NB4 (cell line): Measurements from ENCODE around the gene TRAPPC3L.

Source experiments
- DNase-seq: peaks from one replicate; pipeline ENCODE4 v3.0.0; 2010; ENCODE audit warnings: low read depth
- H3K4me3 ChIP-seq: one replicate; pipeline ENCODE4 v1.5.1; 2011; ENCODE audit warnings: mild to moderate bottlenecking, low read depth, low read length, moderate library complexity
- MYC ChIP-seq: IDR thresholded peaks from 2 replicates; pipeline ENCODE4 v1.6.1; 2011; ENCODE audit warnings: low read depth, low read length
- POLR2A ChIP-seq: IDR thresholded peaks from 2 replicates; pipeline ENCODE4 v1.6.1; 2011; ENCODE audit warnings: mild to moderate bottlenecking; ENCODE audit not compliant: insufficient read length; ENCODE audit errors: extremely low read depth
- TF ChIP-seq, protein P1 (sequence below): IDR thresholded peaks from one replicate; pipeline ENCODE4 v1.5.1; 2012; ENCODE audit warnings: low read depth, low read length
- TF ChIP-seq, protein P2 (sequence below): IDR thresholded peaks from 2 replicates; pipeline ENCODE4 v1.6.1; 2011; ENCODE audit warnings: low read depth, low read length

Gene TRAPPC3L

DNA sequence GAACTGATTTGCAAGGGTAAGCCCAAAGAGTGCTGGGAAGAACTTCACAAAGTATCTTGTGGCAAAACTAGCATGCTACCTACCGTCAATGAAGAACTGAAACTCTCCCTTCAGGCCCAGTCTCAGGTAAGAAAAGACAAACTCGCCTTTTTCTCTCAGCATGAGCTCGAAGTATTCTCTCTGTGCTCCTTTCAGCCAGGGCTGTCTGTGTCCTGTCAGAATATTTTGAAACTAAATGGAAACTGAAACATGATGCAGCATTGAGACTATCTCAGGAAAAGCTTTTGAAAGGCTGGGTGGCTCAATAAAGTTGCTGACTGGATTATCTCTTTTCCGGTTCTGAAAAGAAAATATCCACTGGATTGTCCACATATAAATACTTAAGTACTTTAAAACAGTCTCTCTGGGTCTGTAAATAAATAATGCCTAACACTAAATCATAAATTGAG, 33.3 kb downstream of the TRAPPC3L start:
- H3K4me3 ChIP-seq: no peak overlapping the region
- no peak for DNase-seq
- TF ChIP-seq MYC: no peak
- TF ChIP-seq, protein P1, sequence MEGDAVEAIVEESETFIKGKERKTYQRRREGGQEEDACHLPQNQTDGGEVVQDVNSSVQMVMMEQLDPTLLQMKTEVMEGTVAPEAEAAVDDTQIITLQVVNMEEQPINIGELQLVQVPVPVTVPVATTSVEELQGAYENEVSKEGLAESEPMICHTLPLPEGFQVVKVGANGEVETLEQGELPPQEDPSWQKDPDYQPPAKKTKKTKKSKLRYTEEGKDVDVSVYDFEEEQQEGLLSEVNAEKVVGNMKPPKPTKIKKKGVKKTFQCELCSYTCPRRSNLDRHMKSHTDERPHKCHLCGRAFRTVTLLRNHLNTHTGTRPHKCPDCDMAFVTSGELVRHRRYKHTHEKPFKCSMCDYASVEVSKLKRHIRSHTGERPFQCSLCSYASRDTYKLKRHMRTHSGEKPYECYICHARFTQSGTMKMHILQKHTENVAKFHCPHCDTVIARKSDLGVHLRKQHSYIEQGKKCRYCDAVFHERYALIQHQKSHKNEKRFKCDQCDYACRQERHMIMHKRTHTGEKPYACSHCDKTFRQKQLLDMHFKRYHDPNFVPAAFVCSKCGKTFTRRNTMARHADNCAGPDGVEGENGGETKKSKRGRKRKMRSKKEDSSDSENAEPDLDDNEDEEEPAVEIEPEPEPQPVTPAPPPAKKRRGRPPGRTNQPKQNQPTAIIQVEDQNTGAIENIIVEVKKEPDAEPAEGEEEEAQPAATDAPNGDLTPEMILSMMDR: no peak
- TF ChIP-seq, protein P2, sequence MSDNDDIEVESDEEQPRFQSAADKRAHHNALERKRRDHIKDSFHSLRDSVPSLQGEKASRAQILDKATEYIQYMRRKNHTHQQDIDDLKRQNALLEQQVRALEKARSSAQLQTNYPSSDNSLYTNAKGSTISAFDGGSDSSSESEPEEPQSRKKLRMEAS: no peak

DNA sequence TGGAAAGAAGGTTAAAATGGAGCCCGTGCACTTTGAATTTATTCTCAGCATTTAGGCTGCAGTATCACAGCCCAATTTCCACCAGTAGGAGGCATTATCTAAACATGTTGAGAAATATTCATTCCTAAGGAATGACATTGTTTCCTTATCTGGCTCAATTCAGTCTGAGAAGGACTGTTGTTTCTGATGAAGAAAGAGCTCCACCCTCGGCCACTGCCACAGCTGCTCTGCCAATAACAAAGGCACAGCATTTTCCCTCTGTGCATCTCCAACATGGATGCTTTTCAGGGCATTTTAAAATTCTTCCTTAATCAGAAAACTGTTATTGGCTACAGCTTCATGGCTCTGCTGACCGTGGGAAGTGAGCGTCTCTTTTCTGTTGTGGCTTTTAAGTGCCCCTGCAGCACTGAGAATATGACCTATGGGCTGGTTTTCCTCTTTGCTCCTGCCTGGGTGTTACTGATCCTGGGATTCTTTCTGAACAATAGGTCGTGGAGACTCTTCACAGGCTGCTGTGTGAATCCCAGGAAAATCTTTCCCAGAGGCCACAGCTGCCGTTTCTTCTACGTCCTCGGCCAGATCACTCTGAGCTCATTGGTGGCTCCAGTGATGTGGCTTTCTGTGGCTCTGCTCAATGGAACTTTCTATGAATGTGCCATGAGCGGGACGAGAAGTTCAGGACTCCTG, 33.9 kb downstream of the TRAPPC3L start, which contains the start of gene CALHM5:
Gene CALHM5 (plus strand): TSS at position 216 of the 687 bp plus-strand sequence. CDS start 58 bp downstream, at position 274.
- TF ChIP-seq, protein P2: no peak
- TF ChIP-seq, protein P1: peak; percentile 18
- DNase-seq: peak; percentile 21
- H3K4me3 ChIP-seq: no peak within 1 kb of the TSS

DNA sequence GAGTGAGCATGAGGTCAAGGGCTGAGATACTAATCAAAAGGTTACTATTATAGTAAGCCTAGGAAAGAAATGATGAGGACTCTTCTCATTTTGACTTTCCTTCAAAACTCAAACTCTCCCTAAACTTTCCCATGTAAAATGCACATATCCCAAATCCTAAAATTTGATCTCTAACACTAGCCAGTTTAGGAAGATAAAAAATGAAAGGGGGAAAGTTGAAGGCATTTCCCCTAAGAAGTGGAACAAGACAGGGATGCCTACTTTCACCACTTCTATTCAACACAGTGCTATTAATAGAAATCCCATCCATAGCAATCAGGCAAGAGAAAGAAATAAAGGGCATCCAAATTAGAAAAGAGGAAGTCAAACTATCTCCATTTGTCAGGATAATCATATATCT, 37.0 kb downstream of the TRAPPC3L start:
- DNase-seq: no peak
- TF ChIP-seq, protein P1: no peak
- TF ChIP-seq MYC: no peak
- no peak for TF ChIP-seq POLR2A
- TF ChIP-seq, protein P2: no peak
- no peak overlapping the region for H3K4me3 ChIP-seq

DNA sequence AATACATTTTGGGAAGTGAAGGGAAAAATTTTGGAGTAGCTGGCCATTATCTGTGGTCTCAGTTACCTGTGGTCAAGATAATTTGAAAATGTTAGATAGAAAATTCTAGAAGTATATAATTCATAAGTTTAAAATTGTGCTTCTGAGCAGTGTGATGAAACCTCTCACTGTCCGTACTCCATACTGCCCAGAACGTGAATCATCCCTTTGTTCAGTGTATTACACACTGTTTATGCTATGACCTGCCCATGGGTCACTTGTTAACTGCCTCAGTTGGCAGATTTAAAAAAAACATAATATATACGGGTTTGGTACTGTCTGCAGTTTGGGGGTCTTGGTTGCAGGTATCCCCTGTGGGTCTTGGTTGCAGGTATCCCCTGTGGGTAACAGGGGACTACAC, 38.2 kb downstream of the TRAPPC3L start:
- H3K4me3 ChIP-seq: no peak overlapping the region
- TF ChIP-seq, protein P1: no peak
- TF ChIP-seq, protein P2: no peak
- DNase-seq: no peak

DNA sequence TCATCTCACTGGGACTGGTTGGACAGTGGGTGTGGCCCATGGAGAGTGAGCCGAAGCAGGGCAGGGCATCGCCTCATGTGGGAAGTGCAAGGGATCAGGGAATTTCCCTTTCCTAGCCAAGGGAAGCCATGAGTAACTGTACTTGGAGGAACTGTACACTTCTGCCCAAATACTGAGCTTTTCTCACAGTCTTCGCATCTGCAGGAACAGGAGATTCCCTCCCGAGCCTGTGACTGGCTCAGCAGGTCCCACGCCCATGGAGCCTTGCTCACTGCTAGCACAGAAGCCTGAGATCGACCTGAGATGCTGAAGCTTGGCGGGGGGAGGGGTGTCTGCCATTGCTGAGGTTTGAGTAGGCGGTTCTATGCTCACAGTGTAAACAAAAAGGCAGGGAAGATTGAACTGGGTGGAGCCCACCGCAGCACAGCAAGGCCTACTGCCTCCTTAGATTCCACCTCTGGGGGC, 44.5 kb downstream of the TRAPPC3L start:
- no peak overlapping the region for H3K4me3 ChIP-seq
- no peak for DNase-seq
- TF ChIP-seq, protein P1: no peak
- no peak for TF ChIP-seq POLR2A
- TF ChIP-seq, protein P2: no peak
- no peak for TF ChIP-seq MYC
